Activated naive CD4-positive, alpha-beta T cell treated with anti-CD3 and anti-CD28 coated beads, Interleukin-2, amount 50 U/mL, for 72 hours (primary cell): Measurements from ENCODE around the gene KLHDC7B. TPM values are rescaled to one million over a fixed set of nuclear protein-coding genes. Genes with fewer than 3 reads are reported as not detected.

Source experiments
- ATAC-seq, 2 donors: fragments of 150-1000 bp; cut with Tn5 transposase; 2 replicates each; pipeline ENCODE4 v1.10.0; 2021; ENCODE audit warnings: mild to moderate bottlenecking in 2 of 2, moderate library complexity in 2 of 2
- DNase-seq, 2 donors: peaks; one replicate each; pipeline ENCODE4 v3.0.0; 2021 to 2022; ENCODE audit warnings: low spot score in 2 of 2
- H3K27ac Mint-ChIP-seq, 2 donors: one replicate each; pipeline ENCODE4 v1.8.0; 2022; ENCODE audit warnings: mild to moderate bottlenecking in 2 of 2, mixed read lengths in 2 of 2
- H3K36me3 Mint-ChIP-seq, 2 donors: one replicate each; pipeline ENCODE4 v1.8.0; 2022; ENCODE audit warnings: mixed read lengths in 2 of 2
- H3K9me3 Mint-ChIP-seq, 2 donors: one replicate each; pipeline ENCODE4 v1.8.0; 2022; ENCODE audit warnings: mixed read lengths in 2 of 2
- total RNA-seq, 2 donors: library from RNA; stranded (reverse); gene quantifications; one replicate each; pipeline ENCODE4 v1.2.3, GENCODE V29; 2022

The KLHDC7B gene
- total RNA-seq, 2 donors from 2014 or later = 2.6 to 11.0 TPM

- Mint-ChIP-seq H3K9me3 (no peaks in the 10 kb centered on the region), H3K36me3 (peaks cover 7 to 31% of the 10 kb centered on the region in 2 donors), H3K27ac (peak overlapping the region; percentile 86 to 92)
- DNase-seq = no peak
- ATAC-seq = no peak
Observed at GRCh38 chr22:50525858-50526107, 19.9 kb upstream of the KLHDC7B start.

- Mint-ChIP-seq H3K36me3 (peaks cover 11 to 31% of the 10 kb centered on the region in 2 donors), H3K27ac (peak overlapping the region in 1 of 2 donors; percentile 78), H3K9me3 (no peaks in the 10 kb centered on the region)
- peak; percentile 54 to 65 for ATAC-seq
- peak; percentile 87 to 92 for DNase-seq
Observed at GRCh38 chr22:50526108-50526833, 19.4 kb upstream of the KLHDC7B start.

GRCh38 chr22:50526834-50527801 is 18.6 kb upstream of the KLHDC7B start:
- H3K9me3 Mint-ChIP-seq = no peaks in the 10 kb centered on the region
- peaks cover 12 to 31% of the 10 kb centered on the region in 2 donors for H3K36me3 Mint-ChIP-seq
- DNase-seq (peak in 1 of 2 donors; percentile 59), ATAC-seq (peak; percentile 4 to 16)
- H3K27ac Mint-ChIP-seq = peak overlapping the region; percentile 78 to 87

- ATAC-seq = no peak
- Mint-ChIP-seq H3K9me3 (no peaks in the 10 kb centered on the region), H3K27ac (peak overlapping the region; percentile 78 to 81), H3K36me3 (peaks cover 12 to 38% of the 10 kb centered on the region in 2 donors)
- DNase-seq = no peak
Observed at GRCh38 chr22:50527921-50528681, 17.6 kb upstream of the KLHDC7B start.

- no peak for ATAC-seq
- H3K27ac Mint-ChIP-seq = peak overlapping the region; percentile 57 to 72
- DNase-seq = no peak
- H3K9me3 Mint-ChIP-seq = no peaks in the 10 kb centered on the region
- peaks cover 15 to 42% of the 10 kb centered on the region in 2 donors for H3K36me3 Mint-ChIP-seq
Observed at GRCh38 chr22:50528682-50529415, 16.9 kb upstream of the KLHDC7B start.

- DNase-seq (peak in 1 of 2 donors; percentile 71), ATAC-seq (no peak)
- peaks cover 13 to 40% of the 10 kb centered on the region in 2 donors for H3K36me3 Mint-ChIP-seq
- H3K27ac Mint-ChIP-seq = no peak overlapping the region
- H3K9me3 Mint-ChIP-seq = no peaks in the 10 kb centered on the region
Observed at GRCh38 chr22:50529416-50529896, 16.2 kb upstream of the KLHDC7B start.

- Mint-ChIP-seq H3K27ac (peak within 1 kb of the TSS; percentile 99), H3K9me3 (no peaks in the 10 kb centered on the region), H3K36me3 (peaks cover 9 to 34% of the 10 kb centered on the region in 2 donors)
Observed at GRCh38 chr22:50529897-50530579, 15.7 kb upstream of the KLHDC7B start, which contains the start of gene TYMP. Gene TYMP (minus strand): TSS chr22:50530012. CDS start chr22:50529709, 303 bp downstream.

GRCh38 chr22:50530580-50530876 is 15.2 kb upstream of the KLHDC7B start:
- DNase-seq (no peak), ATAC-seq (peak in 1 of 2 donors; percentile 2)
- Mint-ChIP-seq H3K9me3 (no peaks in the 10 kb centered on the region), H3K27ac (peak overlapping the region; percentile 97 to 99), H3K36me3 (peaks cover 9 to 34% of the 10 kb centered on the region in 2 donors)

More at GRCh38 chr22:50529897-50530579, 15.7 kb upstream of the KLHDC7B start, which contains the start of gene TYMP:
- peak; percentile 79 to 84 for DNase-seq
- ATAC-seq = peak; percentile 19 to 34

- peak; percentile 48 to 50 for ATAC-seq
Observed at GRCh38 chr22:50530877-50531545, 14.7 kb upstream of the KLHDC7B start.

GRCh38 chr22:50531546-50531961 is 14.1 kb upstream of the KLHDC7B start:
- ATAC-seq (peak; percentile 55 to 63), DNase-seq (peak in 1 of 2 donors; percentile 79)
- Mint-ChIP-seq H3K36me3 (peaks cover 9 to 34% of the 10 kb centered on the region in 2 donors), H3K27ac (peak overlapping the region; percentile 99), H3K9me3 (no peaks in the 10 kb centered on the region)

More at GRCh38 chr22:50530877-50531545, 14.7 kb upstream of the KLHDC7B start:
- Mint-ChIP-seq H3K36me3 (peaks cover 9 to 34% of the 10 kb centered on the region in 2 donors), H3K27ac (peak overlapping the region; percentile 99), H3K9me3 (no peaks in the 10 kb centered on the region)
- DNase-seq = peak; percentile 81

GRCh38 chr22:50531962-50532674 is 13.6 kb upstream of the KLHDC7B start:
- no peaks in the 10 kb centered on the region for H3K9me3 Mint-ChIP-seq
- peaks cover 9 to 29% of the 10 kb centered on the region in 2 donors for H3K36me3 Mint-ChIP-seq
- peak in 1 of 2 donors; percentile 5 for ATAC-seq
- DNase-seq = no peak
- H3K27ac Mint-ChIP-seq = peak overlapping the region; percentile 94 to 99

- DNase-seq = no peak
- Mint-ChIP-seq H3K36me3 (peaks cover 9 to 22% of the 10 kb centered on the region in 2 donors), H3K27ac (peak overlapping the region; percentile 94 to 99), H3K9me3 (no peaks in the 10 kb centered on the region)
- ATAC-seq = no peak
Observed at GRCh38 chr22:50532824-50533796, 12.6 kb upstream of the KLHDC7B start.
